Peyer's patch (tissue), 4 donors: ENCODE measurements around the gene ACSM4. TPM values are rescaled to one million over a fixed set of nuclear protein-coding genes. Genes with fewer than 3 reads are reported as not detected.

Experiments
- DNase-seq, 3 donors: peaks; one replicate each; pipeline ENCODE4 v3.0.0-alpha.2; 2017 to 2019
- H3K27ac ChIP-seq, 4 donors: fragments of 200-600 bp; sonication (generic); one replicate each; pipeline ENCODE4 v1.5.1; 2016 to 2019
- H3K27me3 ChIP-seq, 2 donors: fragments of 200-600 bp; sonication (generic); one replicate each; pipeline ENCODE4 v1.5.1; 2019
- H3K36me3 ChIP-seq, 3 donors: fragments of 200-600 bp; sonication (generic); one replicate each; pipeline ENCODE4 v1.5.1; 2016 to 2019
- H3K4me1 ChIP-seq, 4 donors: fragments of 200-600 bp; sonication (generic); one replicate each; pipeline ENCODE4 v1.5.1; 2016 to 2019
- H3K4me3 ChIP-seq, 4 donors: fragments of 200-600 bp; sonication (generic); 1 replicate in 3 of 4; 2 replicates in 1 of 4; pipeline ENCODE4 v1.5.1; 2016 to 2019; ENCODE audit warnings: mild to moderate bottlenecking in 1 of 4
- H3K9me3 ChIP-seq, 4 donors: fragments of 200-600 bp; sonication (generic); one replicate each; pipeline ENCODE4 v1.5.1; 2016 to 2019; ENCODE audit warnings: mild to moderate bottlenecking in 1 of 4
- POLR2A ChIP-seq, 2 donors: fragments of 450-650 bp; IDR thresholded peaks; one replicate each; pipeline ENCODE4 v1.5.1; 2017; ENCODE audit warnings: antibody characterized with exemption in 2 of 2, mild to moderate bottlenecking in 2 of 2, moderate library complexity in 2 of 2
- total RNA-seq, 4 donors: library from RNA; depleted of rRNA; stranded (reverse); fragments of >200 nt; gene quantifications; one replicate each; pipeline ENCODE4 v1.1.0, GENCODE V29; 2016
- TF ChIP-seq, protein P1 (sequence below), 6 experiments: fragments of 450-650 bp in 4 of 6; fragments of 200-600 bp in 2 of 6; sonication (generic) in 1 of 6; IDR thresholded peaks; one replicate each; pipeline ENCODE4 v1.5.1; 2017 to 2019; ENCODE audit warnings: antibody characterized with exemption in 6 of 6, mild to moderate bottlenecking in 3 of 6, moderate library complexity in 1 of 6

The ACSM4 gene
- total RNA-seq, 4 donors from 2014 or later: not detected

GRCh38 chr12:7297865-7298264, 6.0 kb upstream of the ACSM4 start:
- TF ChIP-seq, protein P1, sequence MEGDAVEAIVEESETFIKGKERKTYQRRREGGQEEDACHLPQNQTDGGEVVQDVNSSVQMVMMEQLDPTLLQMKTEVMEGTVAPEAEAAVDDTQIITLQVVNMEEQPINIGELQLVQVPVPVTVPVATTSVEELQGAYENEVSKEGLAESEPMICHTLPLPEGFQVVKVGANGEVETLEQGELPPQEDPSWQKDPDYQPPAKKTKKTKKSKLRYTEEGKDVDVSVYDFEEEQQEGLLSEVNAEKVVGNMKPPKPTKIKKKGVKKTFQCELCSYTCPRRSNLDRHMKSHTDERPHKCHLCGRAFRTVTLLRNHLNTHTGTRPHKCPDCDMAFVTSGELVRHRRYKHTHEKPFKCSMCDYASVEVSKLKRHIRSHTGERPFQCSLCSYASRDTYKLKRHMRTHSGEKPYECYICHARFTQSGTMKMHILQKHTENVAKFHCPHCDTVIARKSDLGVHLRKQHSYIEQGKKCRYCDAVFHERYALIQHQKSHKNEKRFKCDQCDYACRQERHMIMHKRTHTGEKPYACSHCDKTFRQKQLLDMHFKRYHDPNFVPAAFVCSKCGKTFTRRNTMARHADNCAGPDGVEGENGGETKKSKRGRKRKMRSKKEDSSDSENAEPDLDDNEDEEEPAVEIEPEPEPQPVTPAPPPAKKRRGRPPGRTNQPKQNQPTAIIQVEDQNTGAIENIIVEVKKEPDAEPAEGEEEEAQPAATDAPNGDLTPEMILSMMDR (IDR thresholded peaks at IDR 0.05): no peak
- no peak for TF ChIP-seq POLR2A (IDR thresholded peaks at IDR 0.05)
- Histone ChIP-seq H3K4me1 (no peaks in the 10 kb centered on the region), H3K4me3 (no peak overlapping the region), H3K36me3 (no peaks in the 10 kb centered on the region), H3K27me3 (no peaks in the 10 kb centered on the region), H3K9me3 (no peaks in the 10 kb centered on the region), H3K27ac (no peak overlapping the region)
- DNase-seq: no peak

GRCh38 chr12:7302266-7302986, 1.4 kb upstream of the ACSM4 start:
- DNase-seq: no peak
- H3K36me3 ChIP-seq: no peaks in the 10 kb centered on the region
- no peak overlapping the region for H3K27ac ChIP-seq
- H3K9me3 ChIP-seq: no peaks in the 10 kb centered on the region
- TF ChIP-seq, protein P1 (IDR thresholded peaks at IDR 0.05): no peak
- TF ChIP-seq POLR2A (IDR thresholded peaks at IDR 0.05): no peak
- no peaks in the 10 kb centered on the region for H3K27me3 ChIP-seq
- H3K4me3 ChIP-seq: no peak overlapping the region
- H3K4me1 ChIP-seq: no peaks in the 10 kb centered on the region

DNA sequence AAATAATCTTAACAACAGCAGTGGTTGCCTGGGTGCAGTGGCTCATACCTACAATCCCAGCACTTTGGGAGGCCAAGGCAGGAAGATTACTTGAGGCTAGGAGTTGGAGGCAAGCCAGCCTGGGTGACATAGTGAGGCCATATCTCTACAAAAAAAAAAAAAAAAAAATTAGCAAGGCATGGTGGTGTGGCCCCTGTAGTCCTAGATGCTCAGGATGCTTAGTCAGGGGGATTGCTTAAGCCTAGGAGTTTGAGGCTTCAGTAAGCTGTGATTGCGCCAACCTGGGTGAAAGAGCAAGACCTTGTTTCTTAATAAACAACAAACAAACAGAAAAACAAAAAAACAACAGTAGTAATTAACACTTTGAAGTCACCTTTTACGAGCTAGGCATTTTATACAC, 642 bp upstream of the ACSM4 start:
- H3K4me1 ChIP-seq: no peaks in the 10 kb centered on the region
- no peak for TF ChIP-seq POLR2A (IDR thresholded peaks at IDR 0.05)
- TF ChIP-seq, protein P1 (IDR thresholded peaks at IDR 0.05): no peak
- H3K4me3 ChIP-seq: no peak overlapping the region
- no peaks in the 10 kb centered on the region for H3K27me3 ChIP-seq
- DNase-seq: no peak
- no peaks in the 10 kb centered on the region for H3K36me3 ChIP-seq
- no peaks in the 10 kb centered on the region for H3K9me3 ChIP-seq
- no peak overlapping the region for H3K27ac ChIP-seq

DNA sequence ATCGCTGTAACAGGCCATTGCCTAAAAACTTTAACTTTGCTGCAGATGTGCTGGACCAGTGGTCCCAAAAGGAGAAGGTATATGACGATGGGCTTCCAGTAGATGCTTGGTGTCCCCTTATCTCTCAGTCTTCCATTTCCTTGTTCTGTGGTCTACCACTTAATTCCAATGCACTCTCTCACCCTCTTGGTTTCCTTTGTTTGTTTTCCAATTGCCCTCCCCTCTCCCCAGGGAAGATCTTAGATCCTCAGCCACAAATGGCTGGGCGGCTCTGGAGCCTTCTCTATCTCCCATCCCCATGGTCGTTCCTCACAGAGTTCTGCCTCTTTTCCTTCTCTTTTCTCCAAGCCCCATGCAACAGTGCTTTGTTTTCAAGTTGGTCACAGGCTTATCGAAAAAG, 584 bp downstream of the ACSM4 start:
- Histone ChIP-seq H3K4me1 (no peaks in the 10 kb centered on the region), H3K27ac (no peak overlapping the region), H3K36me3 (no peaks in the 10 kb centered on the region), H3K4me3 (no peak overlapping the region), H3K9me3 (no peaks in the 10 kb centered on the region), H3K27me3 (no peaks in the 10 kb centered on the region)
- TF ChIP-seq POLR2A (IDR thresholded peaks at IDR 0.05): no peak
- no peak for DNase-seq

DNA sequence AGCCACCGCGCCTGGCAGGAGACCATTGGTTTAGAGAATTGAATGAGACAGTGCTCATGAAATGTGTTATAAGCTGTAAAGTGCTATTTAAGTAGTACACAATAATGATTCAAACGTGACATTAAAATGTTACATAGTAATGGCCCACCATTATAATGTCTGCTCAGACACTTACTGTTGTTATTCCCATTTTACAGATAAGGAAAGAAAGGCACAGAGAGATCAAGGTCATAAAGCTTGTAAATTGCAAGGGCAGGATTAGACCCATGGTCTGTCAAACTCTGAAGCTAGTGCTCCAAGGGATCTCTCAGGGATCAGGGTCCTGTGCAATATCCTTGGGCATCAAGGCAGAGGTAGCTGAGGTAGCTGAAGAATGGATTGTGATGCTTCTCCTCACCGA, 6.2 kb downstream of the ACSM4 start:
- H3K4me3 ChIP-seq: no peak overlapping the region
- TF ChIP-seq, protein P1 (IDR thresholded peaks at IDR 0.05): no peak
- no peak for TF ChIP-seq POLR2A (IDR thresholded peaks at IDR 0.05)
- no peaks in the 10 kb centered on the region for H3K4me1 ChIP-seq
- no peaks in the 10 kb centered on the region for H3K27me3 ChIP-seq
- no peaks in the 10 kb centered on the region for H3K9me3 ChIP-seq
- H3K36me3 ChIP-seq: no peaks in the 10 kb centered on the region
- no peak overlapping the region for H3K27ac ChIP-seq
- DNase-seq: no peak

- Histone ChIP-seq H3K4me3 (no peak overlapping the region), H3K27ac (no peak overlapping the region), H3K4me1 (no peaks in the 10 kb centered on the region), H3K27me3 (no peaks in the 10 kb centered on the region), H3K9me3 (no peaks in the 10 kb centered on the region), H3K36me3 (no peaks in the 10 kb centered on the region)
- no peak for DNase-seq
- no peak for TF ChIP-seq POLR2A (IDR thresholded peaks at IDR 0.05)
- TF ChIP-seq, protein P1 (IDR thresholded peaks at IDR 0.05): no peak
Measured at GRCh38 chr12:7319930-7320329, 16.1 kb downstream of the ACSM4 start.
